Uterus (tissue), 2 donors: Measurements from ENCODE around the gene PLD5.

Experiments used
- POLR2A ChIP-seq, 2 donors: fragments of 450-650 bp; IDR thresholded peaks; one replicate each; pipeline ENCODE4 v1.6.1; 2016; ENCODE audit warnings: antibody characterized with exemption in 2 of 2, mild to moderate bottlenecking in 1 of 2, moderate library complexity in 1 of 2
- TF ChIP-seq, protein P1 (sequence below), 4 experiments: fragments of 200-600 bp in 2 of 4; fragments of 450-650 bp in 2 of 4; sonication (generic) in 2 of 4; IDR thresholded peaks; one replicate each; pipeline ENCODE4 v1.5.1; 2016 to 2019; ENCODE audit warnings: antibody characterized with exemption in 4 of 4, mild to moderate bottlenecking in 2 of 4, moderate library complexity in 1 of 4

DNA sequence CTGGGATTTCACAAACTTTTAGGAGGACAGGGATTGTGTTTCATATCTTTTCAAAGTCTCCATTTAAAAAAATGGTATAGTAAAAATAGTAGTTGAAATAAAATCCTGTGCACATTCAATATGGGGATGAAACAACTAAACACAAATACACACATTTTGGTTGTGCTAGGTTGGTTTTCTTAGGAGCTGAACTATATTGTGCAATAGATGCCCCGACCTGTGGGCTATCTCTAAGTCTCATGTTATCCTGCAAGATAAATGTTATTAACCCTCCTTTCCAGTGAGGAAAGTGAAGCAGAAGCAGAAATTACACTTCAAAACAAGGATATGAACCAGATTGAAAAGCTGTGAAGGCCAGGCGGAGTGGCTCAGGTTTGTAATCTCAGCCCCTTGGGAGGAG lies 1.3 kb upstream of the PLD5 start:
- TF ChIP-seq, protein P1, sequence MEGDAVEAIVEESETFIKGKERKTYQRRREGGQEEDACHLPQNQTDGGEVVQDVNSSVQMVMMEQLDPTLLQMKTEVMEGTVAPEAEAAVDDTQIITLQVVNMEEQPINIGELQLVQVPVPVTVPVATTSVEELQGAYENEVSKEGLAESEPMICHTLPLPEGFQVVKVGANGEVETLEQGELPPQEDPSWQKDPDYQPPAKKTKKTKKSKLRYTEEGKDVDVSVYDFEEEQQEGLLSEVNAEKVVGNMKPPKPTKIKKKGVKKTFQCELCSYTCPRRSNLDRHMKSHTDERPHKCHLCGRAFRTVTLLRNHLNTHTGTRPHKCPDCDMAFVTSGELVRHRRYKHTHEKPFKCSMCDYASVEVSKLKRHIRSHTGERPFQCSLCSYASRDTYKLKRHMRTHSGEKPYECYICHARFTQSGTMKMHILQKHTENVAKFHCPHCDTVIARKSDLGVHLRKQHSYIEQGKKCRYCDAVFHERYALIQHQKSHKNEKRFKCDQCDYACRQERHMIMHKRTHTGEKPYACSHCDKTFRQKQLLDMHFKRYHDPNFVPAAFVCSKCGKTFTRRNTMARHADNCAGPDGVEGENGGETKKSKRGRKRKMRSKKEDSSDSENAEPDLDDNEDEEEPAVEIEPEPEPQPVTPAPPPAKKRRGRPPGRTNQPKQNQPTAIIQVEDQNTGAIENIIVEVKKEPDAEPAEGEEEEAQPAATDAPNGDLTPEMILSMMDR (IDR thresholded peaks at IDR 0.05), result no peak
- no peak for TF ChIP-seq POLR2A (IDR thresholded peaks at IDR 0.05)
